Measurements from ENCODE around the gene AKAP13. TPM values are rescaled to one million over a fixed set of nuclear protein-coding genes. Genes with fewer than 3 reads are reported as not detected.

The AKAP13 gene
- total RNA-seq, 4 donors from 2014 or later = 57.3 to 178 (median 81.5) TPM

DNA sequence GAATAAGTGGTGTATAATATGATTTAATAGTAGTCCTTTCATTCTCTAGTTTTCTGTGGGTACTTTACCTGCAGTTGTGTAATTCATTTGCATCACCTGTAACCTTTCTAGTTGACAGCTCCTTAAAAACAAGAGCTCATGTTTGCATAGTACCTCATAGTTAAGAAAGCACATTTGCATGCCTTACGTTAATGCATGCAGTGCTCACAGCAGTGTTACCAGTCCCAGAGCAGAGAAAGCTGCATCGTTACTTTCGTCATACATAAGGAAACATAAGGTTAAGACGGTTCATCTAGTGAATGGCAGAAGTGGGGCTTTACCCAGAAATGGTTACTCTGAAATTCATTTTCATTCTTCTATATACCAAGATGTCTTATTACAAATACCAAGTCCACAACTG is 111.3 kb downstream of the AKAP13 start:
- peaks cover 7 to 40% (median 8%) of the 10 kb centered on the region in 3 donors for H3K4me1 ChIP-seq
- intact Hi-C loops (cut with DNase I) = no loop called here
- no peak for DNase-seq
- H3K27ac ChIP-seq = no peak overlapping the region
- H3K9me3 ChIP-seq = no peaks in the 10 kb centered on the region
- no peak overlapping the region for H3K4me3 ChIP-seq
- TF ChIP-seq, protein P1, sequence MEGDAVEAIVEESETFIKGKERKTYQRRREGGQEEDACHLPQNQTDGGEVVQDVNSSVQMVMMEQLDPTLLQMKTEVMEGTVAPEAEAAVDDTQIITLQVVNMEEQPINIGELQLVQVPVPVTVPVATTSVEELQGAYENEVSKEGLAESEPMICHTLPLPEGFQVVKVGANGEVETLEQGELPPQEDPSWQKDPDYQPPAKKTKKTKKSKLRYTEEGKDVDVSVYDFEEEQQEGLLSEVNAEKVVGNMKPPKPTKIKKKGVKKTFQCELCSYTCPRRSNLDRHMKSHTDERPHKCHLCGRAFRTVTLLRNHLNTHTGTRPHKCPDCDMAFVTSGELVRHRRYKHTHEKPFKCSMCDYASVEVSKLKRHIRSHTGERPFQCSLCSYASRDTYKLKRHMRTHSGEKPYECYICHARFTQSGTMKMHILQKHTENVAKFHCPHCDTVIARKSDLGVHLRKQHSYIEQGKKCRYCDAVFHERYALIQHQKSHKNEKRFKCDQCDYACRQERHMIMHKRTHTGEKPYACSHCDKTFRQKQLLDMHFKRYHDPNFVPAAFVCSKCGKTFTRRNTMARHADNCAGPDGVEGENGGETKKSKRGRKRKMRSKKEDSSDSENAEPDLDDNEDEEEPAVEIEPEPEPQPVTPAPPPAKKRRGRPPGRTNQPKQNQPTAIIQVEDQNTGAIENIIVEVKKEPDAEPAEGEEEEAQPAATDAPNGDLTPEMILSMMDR (IDR thresholded peaks at IDR 0.05) = no peak
- no peak for TF ChIP-seq POLR2A (IDR thresholded peaks at IDR 0.05)
- peaks cover 0 to 12% (median 0%) of the 10 kb centered on the region in 3 donors for H3K36me3 ChIP-seq
- 85 to 92% methylated on average over 4 of the region's 4 CpGs for WGBS, 2 donors
- no peaks in the 10 kb centered on the region for H3K27me3 ChIP-seq

DNA sequence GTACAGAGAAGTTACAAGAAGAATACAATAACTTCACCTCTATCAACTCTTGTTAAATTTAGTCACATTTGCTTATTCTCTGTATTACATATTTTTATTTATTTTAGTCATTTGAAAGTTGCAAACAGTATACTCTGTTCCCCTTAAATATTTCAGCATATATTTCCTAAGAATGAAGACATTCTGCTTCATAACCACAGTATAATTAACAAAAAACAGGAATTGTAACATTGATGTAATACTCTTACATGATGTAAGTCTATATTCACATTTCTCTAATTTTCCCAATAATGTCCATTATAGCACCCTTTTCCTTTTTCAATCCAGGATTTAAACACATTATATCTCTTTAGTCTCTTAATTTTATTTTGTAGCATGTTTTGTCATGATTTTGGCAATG is 112.0 kb downstream of the AKAP13 start:
- Histone ChIP-seq H3K4me3 (no peak overlapping the region), H3K27me3 (no peaks in the 10 kb centered on the region), H3K27ac (no peak overlapping the region), H3K9me3 (no peaks in the 10 kb centered on the region), H3K36me3 (peaks cover 0 to 10% (median 0%) of the 10 kb centered on the region in 3 donors), H3K4me1 (peaks cover 8 to 46% (median 11%) of the 10 kb centered on the region in 3 donors)
- TF ChIP-seq, protein P1 (IDR thresholded peaks at IDR 0.05) = no peak
- TF ChIP-seq POLR2A (IDR thresholded peaks at IDR 0.05) = no peak
- no peak for DNase-seq
- intact Hi-C loops (cut with DNase I) = no loop called here

DNA sequence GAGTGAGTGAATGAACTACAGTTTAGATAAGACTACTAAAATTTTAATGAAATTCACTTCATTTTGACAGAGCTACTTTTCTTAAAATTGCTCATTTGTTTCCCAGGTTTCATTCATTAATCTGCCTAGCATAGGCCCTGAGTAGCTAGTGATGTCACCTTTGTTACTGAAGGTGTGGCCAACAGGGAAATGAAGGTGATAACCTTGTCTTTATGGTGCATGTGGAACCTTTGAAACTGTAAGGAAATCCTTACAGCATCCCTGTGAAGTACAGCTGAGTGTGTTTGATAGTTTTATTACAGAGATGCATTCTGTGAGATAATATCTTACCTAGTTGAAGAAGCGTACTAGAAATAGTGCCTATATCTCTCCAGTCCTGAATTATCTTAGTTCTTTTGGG is 112.9 kb downstream of the AKAP13 start:
- H3K4me1 ChIP-seq = peaks cover 8 to 51% (median 13%) of the 10 kb centered on the region in 3 donors
- H3K27ac ChIP-seq = peak overlapping the region in 3 of 4 donors; percentile 60 to 84 (median 78)

GRCh38 chr15:85494048-85494777 is 113.8 kb downstream of the AKAP13 start:
- no peak overlapping the region for H3K4me3 ChIP-seq
- H3K36me3 ChIP-seq = no peaks in the 10 kb centered on the region
- intact Hi-C loops (cut with DNase I) = no loop called here
- TF ChIP-seq, protein P1 (IDR thresholded peaks at IDR 0.05) = no peak
- TF ChIP-seq POLR2A (IDR thresholded peaks at IDR 0.05) = no peak
- peak overlapping the region; percentile 60 to 84 (median 76) for H3K27ac ChIP-seq
- no peak for DNase-seq
- H3K4me1 ChIP-seq = peaks cover 10 to 59% (median 13%) of the 10 kb centered on the region in 3 donors
- no peaks in the 10 kb centered on the region for H3K27me3 ChIP-seq
- 23 to 24% methylated on average over 3 to 5 of the region's 5 CpGs for WGBS, 2 donors
- H3K9me3 ChIP-seq = no peaks in the 10 kb centered on the region

More for the DNA sequence above, 112.9 kb downstream of the AKAP13 start:
- TF ChIP-seq POLR2A (IDR thresholded peaks at IDR 0.05) = no peak
- TF ChIP-seq, protein P1 (IDR thresholded peaks at IDR 0.05) = no peak
- no peak for DNase-seq
- WGBS, 2 donors = 87 to 100% methylated on average over 1 of the region's 1 CpG
- no peaks in the 10 kb centered on the region for H3K9me3 ChIP-seq
- intact Hi-C loops (cut with DNase I) = no loop called here
- no peaks in the 10 kb centered on the region for H3K27me3 ChIP-seq
- no peak overlapping the region for H3K4me3 ChIP-seq
- H3K36me3 ChIP-seq = peaks cover 0 to 1% (median 0%) of the 10 kb centered on the region in 3 donors

- WGBS, 2 donors = 75 to 77% methylated on average over 3 of the region's 3 CpGs
- intact Hi-C loops (cut with DNase I) = no loop called here
- H3K4me3 ChIP-seq = no peak overlapping the region
Measured at GRCh38 chr15:85495096-85495495, 114.7 kb downstream of the AKAP13 start.

More at GRCh38 chr15:85495096-85495495, 114.7 kb downstream of the AKAP13 start:
- TF ChIP-seq POLR2A (IDR thresholded peaks at IDR 0.05) = no peak
- TF ChIP-seq, protein P1 (IDR thresholded peaks at IDR 0.05) = no peak
- no peaks in the 10 kb centered on the region for H3K9me3 ChIP-seq
- no peaks in the 10 kb centered on the region for H3K36me3 ChIP-seq
- DNase-seq = no peak
- H3K4me1 ChIP-seq = peaks cover 12 to 65% (median 13%) of the 10 kb centered on the region in 3 donors
- no peaks in the 10 kb centered on the region for H3K27me3 ChIP-seq
- peak overlapping the region; percentile 60 to 84 (median 76) for H3K27ac ChIP-seq

All from esophagus squamous epithelium (tissue), 5 donors.